GM23248 (cell line): Measurements from ENCODE around the gene STMN1.

ENCODE experiments used
- EZH2 ChIP-seq: fragments of 200-600 bp; sonication (generic); IDR thresholded peaks from 2 replicates; pipeline ENCODE4 v1.6.1; 2018; ENCODE audit warnings: antibody characterized with exemption, mild to moderate bottlenecking; ENCODE audit not compliant: insufficient read depth, poor library complexity, severe bottlenecking
- EZH2phosphoT487 ChIP-seq: fragments of 200-600 bp; sonication (generic); IDR thresholded peaks from 2 replicates; pipeline ENCODE4 v1.6.1; 2018; ENCODE audit warnings: antibody characterized with exemption, moderate library complexity, mild to moderate bottlenecking, low read depth; ENCODE audit not compliant: insufficient read depth

GRCh38 chr1:25902462-25902861 is 3.8 kb downstream of the STMN1 start:
- TF ChIP-seq EZH2phosphoT487 (no peak), EZH2 (no peak)
